DMS53 (cell line): ENCODE measurements around the gene AGPAT4.
A peak's percentile ranks its signal among the peaks of the same experiment; 100 is the strongest.
"Not testable (repeated sequence)": the region's sequence is repeated elsewhere in the genome, so short reads cannot be mapped to it uniquely, and the experiment has no call there.

ENCODE experiments used
- DNase-seq: peaks from one replicate; lab custom pipeline; 2025; lab: John Stamatoyannopoulos, UW

The AGPAT4 gene

GRCh38 chr6:161227004-161227960 lies 46.6 kb downstream of the AGPAT4 start:
- no peak for DNase-seq

- DNase-seq, result no peak
Measured at GRCh38 chr6:161226009-161226964, 47.6 kb downstream of the AGPAT4 start.

GRCh38 chr6:161225681-161226008 lies 48.2 kb downstream of the AGPAT4 start:
- no peak for DNase-seq

- not testable (repeated sequence) for DNase-seq
Measured at GRCh38 chr6:161224951-161225680, 48.7 kb downstream of the AGPAT4 start.

- DNase-seq, result no peak
Measured at GRCh38 chr6:161223646-161224045, 50.2 kb downstream of the AGPAT4 start.

- no peak for DNase-seq
Measured at GRCh38 chr6:161222706-161223234, 51.1 kb downstream of the AGPAT4 start.

GRCh38 chr6:161220346-161220745 lies 53.5 kb downstream of the AGPAT4 start:
- DNase-seq, result no peak

GRCh38 chr6:161219680-161220079 lies 54.2 kb downstream of the AGPAT4 start:
- DNase-seq, result no peak

GRCh38 chr6:161218222-161218621 lies 55.6 kb downstream of the AGPAT4 start:
- DNase-seq, result no peak

GRCh38 chr6:161217628-161218027 lies 56.2 kb downstream of the AGPAT4 start:
- no peak for DNase-seq

- DNase-seq, result peak; percentile 7
Measured at GRCh38 chr6:161216616-161217205, 57.1 kb downstream of the AGPAT4 start.

GRCh38 chr6:161215876-161216615 lies 57.8 kb downstream of the AGPAT4 start:
- no peak for DNase-seq

GRCh38 chr6:161215193-161215592 lies 58.7 kb downstream of the AGPAT4 start:
- no peak for DNase-seq

- DNase-seq, result no peak
Measured at GRCh38 chr6:161214722-161215121, 59.1 kb downstream of the AGPAT4 start.

GRCh38 chr6:161212902-161213301 lies 61.0 kb downstream of the AGPAT4 start:
- no peak for DNase-seq

- peak; percentile 27 for DNase-seq
Measured at GRCh38 chr6:161211380-161212035, 62.4 kb downstream of the AGPAT4 start.

- DNase-seq, result no peak
Measured at GRCh38 chr6:161210857-161211256, 63.0 kb downstream of the AGPAT4 start.

GRCh38 chr6:161207200-161207599 lies 66.7 kb downstream of the AGPAT4 start:
- DNase-seq, result no peak

- DNase-seq, result no peak
Measured at GRCh38 chr6:161204866-161205557, 68.8 kb downstream of the AGPAT4 start.
